Measurements from ENCODE around the gene OR10A3.

OR10A3 gene

GRCh38 chr11:7892840-7893254 is 48.7 kb downstream of the OR10A3 start:
- DNase-seq (ENCODE audit: low read depth in 1 of 2, low spot score in 1 of 2): peak in 1 of 2 donors; percentile 11

GRCh38 chr11:7892059-7892699 is 49.3 kb downstream of the OR10A3 start:
- no peak for DNase-seq (ENCODE audit: low read depth in 1 of 2, low spot score in 1 of 2)

DNA sequence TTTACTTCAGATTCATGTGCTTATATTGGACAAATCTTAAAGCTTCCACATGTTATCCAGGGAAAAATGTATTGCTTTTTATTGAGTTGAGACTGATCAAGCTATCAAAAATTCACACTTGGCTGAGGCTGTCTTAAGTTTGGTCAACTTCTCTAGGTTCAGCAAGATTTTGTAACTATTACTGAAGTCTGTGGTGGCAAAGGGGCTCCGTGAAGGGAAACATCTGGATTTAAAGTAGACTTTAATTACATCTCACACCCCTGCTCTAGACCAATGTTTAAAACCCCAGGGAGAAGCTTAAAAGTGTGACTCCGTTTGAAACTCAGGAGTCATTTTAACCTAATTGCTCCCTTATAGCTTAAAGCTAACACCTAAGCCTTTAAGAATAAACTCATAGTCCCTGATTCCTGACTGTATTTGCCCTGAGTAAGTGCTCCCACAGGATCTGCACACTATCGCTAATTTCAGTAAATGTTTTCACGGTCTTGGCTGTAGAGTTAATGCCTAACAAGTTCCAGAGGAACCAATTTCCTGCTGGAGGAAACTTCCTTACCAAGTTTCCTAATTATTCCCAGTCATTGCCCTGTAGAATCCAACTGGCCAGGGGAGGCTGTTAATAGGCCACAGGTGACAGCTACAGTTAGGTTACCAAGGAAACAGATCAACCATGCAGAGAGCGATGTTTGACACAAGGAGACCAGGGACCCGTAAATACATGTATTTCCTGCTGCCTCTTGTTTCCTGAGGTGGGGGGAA is 50.9 kb downstream of the OR10A3 start:
- no peak for DNase-seq (ENCODE audit: low read depth in 1 of 2, low spot score in 1 of 2)

GRCh38 chr11:7889985-7890384 is 51.5 kb downstream of the OR10A3 start:
- DNase-seq (ENCODE audit: low read depth in 1 of 2, low spot score in 1 of 2): no peak

Data from activated CD4-positive, alpha-beta T cell treated with anti-CD3 and anti-CD28 coated beads, Interleukin-2, amount 50 U/mL, for 24 hours (primary cell).